ENCODE results near the gene HOXB9. TPM values are rescaled to one million over a fixed set of nuclear protein-coding genes. Genes with fewer than 3 reads are reported as not detected.

Gene HOXB9
- total and polyA plus RNA-seq, 9 of the 15 experiments (the other 6 are each of a cell fraction or from before 2014, with no cell fraction given), result 3.1 to 196 (median 77.6) TPM

- TF ChIP-seq ATF6 (CRISPR knock-in tag; IDR thresholded peaks at IDR 0.05), result no peak
- 0 out of 2 replicates have a peak, but pooled peaks have one; percentile 51 for TF ChIP-seq ZNF197 (CRISPR knock-in tag; IDR thresholded peaks at IDR 0.05; ENCODE audit: low read depth)
- TF ChIP-seq NR4A1 (CRISPR knock-in tag; IDR thresholded peaks at IDR 0.05), result no peak
- TF ChIP-seq NR4A1 (tag; IDR thresholded peaks at IDR 0.05), result no peak
- TF ChIP-seq HMGXB4 (CRISPR knock-in tag; IDR thresholded peaks at IDR 0.05), result no peak
- no peak for TF ChIP-seq E2F4 (CRISPR knock-in tag; IDR thresholded peaks at IDR 0.05; ENCODE audit: low read depth)
- no peak for TF ChIP-seq AFF4 (CRISPR knock-in tag; IDR thresholded peaks at IDR 0.05)
- no peak for TF ChIP-seq TRIM24 (IDR thresholded peaks at IDR 0.05)
- TF ChIP-seq NCOA1 (IDR thresholded peaks at IDR 0.05; ENCODE audit: low read depth), result no peak
These were observed 43.4 kb downstream of the HOXB9 start (continued) for GRCh38 chr17:48582750-48583069.

All from K562 (cell line).